Progenitor cell of endocrine pancreas (in vitro differentiated cells): Measurements from ENCODE around the gene DCPS. TPM values are rescaled to one million over a fixed set of nuclear protein-coding genes. Genes with fewer than 3 reads are reported as not detected.

Source experiments
- DNase-seq: peaks from one replicate; pipeline ENCODE4 v3.0.0; 2021; ENCODE audit warnings: low spot score; ENCODE audit not compliant: unreplicated experiment
- H3K27ac Mint-ChIP-seq: 2 replicates; pipeline ENCODE4 v1.8.0; 2021; ENCODE audit warnings: mild to moderate bottlenecking, moderate library complexity, mixed read lengths
- H3K27me3 Mint-ChIP-seq: 2 replicates; pipeline ENCODE4 v1.8.0; 2021; ENCODE audit warnings: mixed read lengths
- H3K36me3 Mint-ChIP-seq: 2 replicates; pipeline ENCODE4 v1.8.0; 2022; ENCODE audit warnings: mixed read lengths; ENCODE audit not compliant: insufficient read depth
- H3K4me1 Mint-ChIP-seq: 2 replicates; pipeline ENCODE4 v1.8.0; 2021; ENCODE audit warnings: low read depth, mixed read lengths
- H3K4me3 Mint-ChIP-seq: 2 replicates; pipeline ENCODE4 v1.8.0; 2021; ENCODE audit warnings: low read depth, mild to moderate bottlenecking, moderate library complexity, mixed read lengths
- H3K9me3 Mint-ChIP-seq: 2 replicates; pipeline ENCODE4 v1.8.0; 2021; ENCODE audit warnings: low read depth, mixed read lengths
- total RNA-seq: library from RNA; stranded (reverse); gene quantifications from 2 replicates; pipeline ENCODE4 v1.2.1, GENCODE V29; 2021
- TF ChIP-seq, protein P1 (sequence below): fragments of 200-600 bp; sonication (generic); IDR thresholded peaks from one replicate; pipeline ENCODE4 v1.5.0; 2021; ENCODE audit warnings: antibody characterized with exemption, mild to moderate bottlenecking; ENCODE audit not compliant: unreplicated experiment

The DCPS gene
- total RNA-seq, 1 donor from 2014 or later: 17.9 TPM

DNA sequence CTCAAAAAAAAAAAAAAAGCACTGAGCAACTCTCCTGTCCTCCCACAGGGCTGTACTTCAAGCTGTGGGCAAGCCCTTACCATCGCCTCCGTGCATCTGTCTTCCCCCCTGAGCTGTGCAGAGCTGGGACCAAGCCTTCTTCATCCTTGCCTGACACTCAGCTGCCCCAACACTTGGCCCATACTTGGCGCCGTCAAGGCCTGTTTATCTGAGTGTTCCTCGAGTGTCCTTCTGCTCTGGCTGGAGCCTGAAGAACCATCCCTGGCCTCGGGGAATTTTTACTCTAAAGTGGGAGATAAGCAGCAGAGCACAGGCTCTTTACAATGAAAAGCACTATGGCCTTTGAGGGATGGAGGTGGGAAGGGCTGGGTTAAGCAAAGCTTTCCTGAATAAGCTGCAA is 22.6 kb upstream of the DCPS start:
- no peaks in the 10 kb centered on the region for H3K9me3 Mint-ChIP-seq
- H3K27ac Mint-ChIP-seq: no peak overlapping the region
- no peaks in the 10 kb centered on the region for H3K27me3 Mint-ChIP-seq
- peak overlapping the region; percentile 87 for H3K4me3 Mint-ChIP-seq
- H3K36me3 Mint-ChIP-seq: peaks cover 8% of the 10 kb centered on the region
- DNase-seq: no peak
- peaks cover 36% of the 10 kb centered on the region for H3K4me1 Mint-ChIP-seq
- TF ChIP-seq, protein P1, sequence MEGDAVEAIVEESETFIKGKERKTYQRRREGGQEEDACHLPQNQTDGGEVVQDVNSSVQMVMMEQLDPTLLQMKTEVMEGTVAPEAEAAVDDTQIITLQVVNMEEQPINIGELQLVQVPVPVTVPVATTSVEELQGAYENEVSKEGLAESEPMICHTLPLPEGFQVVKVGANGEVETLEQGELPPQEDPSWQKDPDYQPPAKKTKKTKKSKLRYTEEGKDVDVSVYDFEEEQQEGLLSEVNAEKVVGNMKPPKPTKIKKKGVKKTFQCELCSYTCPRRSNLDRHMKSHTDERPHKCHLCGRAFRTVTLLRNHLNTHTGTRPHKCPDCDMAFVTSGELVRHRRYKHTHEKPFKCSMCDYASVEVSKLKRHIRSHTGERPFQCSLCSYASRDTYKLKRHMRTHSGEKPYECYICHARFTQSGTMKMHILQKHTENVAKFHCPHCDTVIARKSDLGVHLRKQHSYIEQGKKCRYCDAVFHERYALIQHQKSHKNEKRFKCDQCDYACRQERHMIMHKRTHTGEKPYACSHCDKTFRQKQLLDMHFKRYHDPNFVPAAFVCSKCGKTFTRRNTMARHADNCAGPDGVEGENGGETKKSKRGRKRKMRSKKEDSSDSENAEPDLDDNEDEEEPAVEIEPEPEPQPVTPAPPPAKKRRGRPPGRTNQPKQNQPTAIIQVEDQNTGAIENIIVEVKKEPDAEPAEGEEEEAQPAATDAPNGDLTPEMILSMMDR: no peak

DNA sequence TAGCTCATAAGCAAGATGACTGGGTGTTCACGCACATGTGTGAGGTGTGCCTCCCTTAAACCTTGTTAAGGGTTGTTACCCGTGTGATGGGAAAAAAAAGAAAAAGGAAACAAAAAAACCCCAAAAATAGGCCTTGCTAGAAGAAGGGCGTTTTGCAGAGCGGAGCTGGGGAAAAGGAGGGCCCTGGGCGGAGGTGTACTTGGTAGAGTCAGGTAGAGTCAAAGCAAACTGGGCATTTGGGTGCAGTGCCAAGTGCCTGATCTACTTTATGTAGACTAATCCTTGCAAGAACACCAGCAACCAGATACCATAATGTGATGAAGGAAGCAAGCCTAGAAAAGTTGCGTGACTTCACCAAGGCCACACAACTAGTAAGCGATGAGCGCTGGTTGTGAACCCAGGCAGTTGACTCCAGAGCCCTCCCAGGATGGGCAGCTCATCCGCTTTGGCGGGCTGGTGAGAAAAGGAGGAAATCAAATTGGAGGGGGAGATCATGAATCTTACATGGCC is 22.1 kb upstream of the DCPS start:
- H3K27ac Mint-ChIP-seq: peak overlapping the region; percentile 96
- no peaks in the 10 kb centered on the region for H3K9me3 Mint-ChIP-seq
- H3K4me3 Mint-ChIP-seq: peak overlapping the region; percentile 87
- H3K36me3 Mint-ChIP-seq: peaks cover 8% of the 10 kb centered on the region
- H3K27me3 Mint-ChIP-seq: no peaks in the 10 kb centered on the region
- DNase-seq: no peak
- H3K4me1 Mint-ChIP-seq: peaks cover 36% of the 10 kb centered on the region
- TF ChIP-seq, protein P1: no peak

DNA sequence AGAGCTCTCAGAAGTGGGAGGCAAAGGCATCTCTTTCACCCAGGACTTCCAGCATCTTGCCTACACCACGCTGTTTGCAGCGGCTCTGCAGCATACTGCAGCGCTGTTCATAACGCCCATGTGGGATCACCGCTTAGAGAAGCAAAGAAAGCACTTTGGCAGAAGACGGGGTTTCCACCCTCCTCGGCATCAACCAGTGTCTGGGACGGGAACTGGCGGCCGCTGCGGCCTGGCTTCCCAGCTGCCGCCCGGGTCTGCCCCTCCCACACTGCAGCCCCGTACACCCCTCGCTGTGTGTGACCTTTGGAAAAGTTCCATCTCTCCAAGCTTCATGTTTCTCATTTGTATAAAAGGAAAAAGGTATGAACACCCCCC is 21.5 kb upstream of the DCPS start:
- Mint-ChIP-seq H3K27ac (peak overlapping the region; percentile 96), H3K36me3 (peaks cover 8% of the 10 kb centered on the region), H3K9me3 (no peaks in the 10 kb centered on the region), H3K4me3 (peak overlapping the region; percentile 87), H3K4me1 (peaks cover 35% of the 10 kb centered on the region), H3K27me3 (no peaks in the 10 kb centered on the region)
- peak; percentile 26 for DNase-seq
- TF ChIP-seq, protein P1: no peak

DNA sequence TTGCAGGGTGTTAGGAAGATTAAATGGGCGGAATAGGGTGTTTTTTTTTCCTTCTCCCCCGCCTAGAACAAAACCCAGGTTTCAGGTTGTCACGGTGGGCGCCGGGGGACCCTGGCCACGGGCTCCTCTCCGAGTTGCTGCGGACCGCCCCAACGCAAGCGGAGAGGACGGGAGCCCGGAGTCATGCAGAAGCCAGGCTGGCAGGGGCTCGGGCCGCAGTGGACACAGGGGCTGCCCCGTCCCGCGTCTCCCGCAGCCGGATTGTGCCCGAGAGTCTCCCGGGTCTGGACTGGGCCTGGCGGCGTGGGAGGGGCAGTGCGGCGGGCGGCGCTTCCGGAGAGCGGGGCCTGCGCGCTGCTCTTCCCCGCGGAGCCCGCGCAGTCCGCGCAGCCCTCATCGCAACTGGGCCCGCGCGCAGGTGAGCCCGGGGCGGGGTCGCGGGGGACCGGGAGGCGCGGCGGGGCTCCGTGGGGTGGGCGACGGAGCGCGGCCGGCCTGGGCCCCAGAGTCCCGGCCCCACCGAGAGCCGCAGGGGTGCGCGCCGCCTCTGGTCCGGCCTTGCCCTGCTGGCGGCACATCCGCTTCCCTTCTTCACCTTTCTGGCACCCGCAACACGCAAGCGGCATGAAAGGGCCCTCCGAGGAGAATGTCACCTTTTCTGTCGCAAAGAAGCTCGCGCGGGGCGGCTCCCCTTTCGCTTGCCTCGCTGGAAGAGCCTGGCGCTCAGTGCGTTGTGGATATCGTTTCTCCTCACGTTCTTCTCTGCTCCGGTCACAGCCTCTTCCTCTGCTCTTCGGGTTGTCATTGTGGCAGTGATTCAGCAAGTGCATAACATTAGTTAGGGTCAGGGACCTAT is 20.9 kb upstream of the DCPS start, which contains the start of gene TIRAP:
TSS of gene TIRAP (plus strand) at position 358 of the 856 bp plus-strand sequence. CDS start 7,802 bp downstream, outside the sequence.
- H3K4me3 Mint-ChIP-seq: peak within 1 kb of the TSS; percentile 90
- peak within 1 kb of the TSS; percentile 96 for H3K27ac Mint-ChIP-seq
- H3K4me1 Mint-ChIP-seq: peaks cover 29% of the 10 kb centered on the region

DNA sequence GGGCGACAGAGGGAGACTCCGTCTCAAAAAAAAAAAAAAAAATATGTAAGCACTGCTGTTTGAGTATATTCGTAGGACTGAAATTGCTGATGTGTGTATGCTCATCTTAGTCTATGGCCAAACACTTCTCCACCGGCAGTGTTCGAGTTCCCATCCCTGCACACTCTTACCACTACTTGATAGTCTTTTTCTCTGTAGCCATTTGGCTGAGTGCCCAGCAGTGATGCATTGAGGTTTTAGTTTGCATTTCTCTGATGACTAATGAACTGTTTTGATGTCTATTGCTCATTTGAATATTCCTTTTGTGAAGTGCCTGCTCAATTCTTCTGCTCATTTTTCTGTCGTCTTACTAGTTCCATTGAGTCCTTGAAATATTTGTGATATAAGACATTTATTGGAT is 19.0 kb upstream of the DCPS start:
- Mint-ChIP-seq H3K27me3 (no peaks in the 10 kb centered on the region), H3K9me3 (no peaks in the 10 kb centered on the region), H3K36me3 (no peaks in the 10 kb centered on the region), H3K4me3 (peak overlapping the region; percentile 45), H3K4me1 (peaks cover 15% of the 10 kb centered on the region), H3K27ac (no peak overlapping the region)
- TF ChIP-seq, protein P1: no peak
- DNase-seq: no peak

More for the DNA sequence above, 20.9 kb upstream of the DCPS start, which contains the start of gene TIRAP:
- Mint-ChIP-seq H3K36me3 (peaks cover 4% of the 10 kb centered on the region), H3K9me3 (no peaks in the 10 kb centered on the region), H3K27me3 (no peaks in the 10 kb centered on the region)
- peak; percentile 37 for DNase-seq
- TF ChIP-seq, protein P1: peak; percentile 38
